Vagina (tissue), 2 donors: Measurements from ENCODE around the gene SERGEF. TPM values are rescaled to one million over a fixed set of nuclear protein-coding genes. Genes with fewer than 3 reads are reported as not detected.

Experiments used
- DNase-seq, 2 donors: peaks; one replicate each; pipeline ENCODE4 v3.0.0-alpha.2; 2017; ENCODE audit errors: extremely low spot score in 2 of 2
- H3K27ac ChIP-seq: fragments of 200-600 bp; sonication (generic); one replicate; pipeline ENCODE4 v1.5.1; 2019
- H3K27me3 ChIP-seq: fragments of 200-600 bp; sonication (generic); one replicate; pipeline ENCODE4 v1.5.1; 2019
- H3K36me3 ChIP-seq, 2 donors: fragments of 200-600 bp; sonication (generic); one replicate each; pipeline ENCODE4 v1.5.1; 2017 to 2019
- H3K4me1 ChIP-seq: fragments of 200-600 bp; sonication (generic); one replicate; pipeline ENCODE4 v1.5.1; 2019
- H3K4me3 ChIP-seq, 2 donors: fragments of 200-600 bp; sonication (generic); 1 replicate in 1 of 2; 2 replicates in 1 of 2; pipeline ENCODE4 v1.5.1; 2016 to 2019
- H3K9me3 ChIP-seq: fragments of 200-600 bp; sonication (generic); one replicate; pipeline ENCODE4 v1.5.1; 2019
- CTCF ChIP-seq, 3 experiments: fragments of 450-650 bp in 2 of 3; fragments of 200-600 bp in 1 of 3; sonication (generic) in 1 of 3; IDR thresholded peaks; one replicate each; pipeline ENCODE4 v1.5.1; 2017 to 2019; ENCODE audit warnings: antibody characterized with exemption in 3 of 3, mild to moderate bottlenecking in 2 of 3, moderate library complexity in 2 of 3
- POLR2A ChIP-seq, 2 donors: fragments of 450-650 bp; IDR thresholded peaks; one replicate each; pipeline ENCODE4 v1.6.1; 2017; ENCODE audit warnings: antibody characterized with exemption in 2 of 2, mild to moderate bottlenecking in 2 of 2, moderate library complexity in 2 of 2
- POLR2AphosphoS5 ChIP-seq, 2 donors: sonication (generic); formaldehyde crosslinking; IDR thresholded peaks; one replicate each; pipeline ENCODE4 v1.9.0; 2017; ENCODE audit warnings: antibody characterized with exemption in 2 of 2, mild to moderate bottlenecking in 2 of 2, low read depth in 1 of 2; ENCODE audit not compliant: insufficient read depth in 1 of 2
- intact Hi-C: fragments of 100-400 bp; cut with DNase I; formaldehyde crosslinking; loops from one replicate; pipeline ENCODE4 v1.15.1; 2023
- total RNA-seq: library from RNA; depleted of rRNA; stranded (reverse); fragments of >200 nt; gene quantifications from one replicate; pipeline ENCODE4 v1.2.3, GENCODE V29; 2016

Gene SERGEF
- total RNA-seq, 1 donor from 2014 or later: 30.7 TPM

GRCh38 chr11:17983569-17983968 lies 29.3 kb downstream of the SERGEF start:
- no peaks in the 10 kb centered on the region for H3K36me3 ChIP-seq
- no peaks in the 10 kb centered on the region for H3K9me3 ChIP-seq
- H3K4me3 ChIP-seq: no peak overlapping the region
- DNase-seq: no peak
- H3K27me3 ChIP-seq: no peaks in the 10 kb centered on the region
- no peak overlapping the region for H3K27ac ChIP-seq
- intact Hi-C loops: no loop called here
- peaks cover 23% of the 10 kb centered on the region for H3K4me1 ChIP-seq
- no peak for TF ChIP-seq CTCF (IDR thresholded peaks at IDR 0.05)
- TF ChIP-seq POLR2AphosphoS5 (IDR thresholded peaks at IDR 0.05; ENCODE audit: insufficient read depth in 1 of 2, low read depth in 1 of 2): no peak
- no peak for TF ChIP-seq POLR2A (IDR thresholded peaks at IDR 0.05)

GRCh38 chr11:17979770-17980371 lies 33.0 kb downstream of the SERGEF start:
- no peak overlapping the region for H3K4me3 ChIP-seq

GRCh38 chr11:17978553-17979287 lies 34.1 kb downstream of the SERGEF start:
- Histone ChIP-seq H3K4me1 (no peaks in the 10 kb centered on the region), H3K4me3 (no peak overlapping the region), H3K27me3 (no peaks in the 10 kb centered on the region), H3K36me3 (no peaks in the 10 kb centered on the region), H3K9me3 (no peaks in the 10 kb centered on the region), H3K27ac (no peak overlapping the region)
- intact Hi-C loops: loop anchor here (10.0 kb wide), 1 partner anchor 384 kb away; no protein-coding TSS in a partner anchor
- no peak for DNase-seq
- TF ChIP-seq POLR2AphosphoS5 (IDR thresholded peaks at IDR 0.05; ENCODE audit: insufficient read depth in 1 of 2, low read depth in 1 of 2): no peak
- TF ChIP-seq CTCF (IDR thresholded peaks at IDR 0.05): peak in 2 of 3 experiments; percentile 29 to 38
- TF ChIP-seq POLR2A (IDR thresholded peaks at IDR 0.05): no peak

More at GRCh38 chr11:17979770-17980371, 33.0 kb downstream of the SERGEF start:
- peak; percentile 78 to 86 (median 79) for TF ChIP-seq CTCF (IDR thresholded peaks at IDR 0.05)
- no peak for TF ChIP-seq POLR2A (IDR thresholded peaks at IDR 0.05)
- TF ChIP-seq POLR2AphosphoS5 (IDR thresholded peaks at IDR 0.05; ENCODE audit: insufficient read depth in 1 of 2, low read depth in 1 of 2): no peak
- Histone ChIP-seq H3K36me3 (no peaks in the 10 kb centered on the region), H3K9me3 (no peaks in the 10 kb centered on the region), H3K27ac (no peak overlapping the region), H3K27me3 (no peaks in the 10 kb centered on the region), H3K4me1 (peaks cover 3% of the 10 kb centered on the region)
- DNase-seq: no peak
- intact Hi-C loops: loop anchor here (2.0 to 10.0 kb wide), 2 partner anchors 245 to 385 kb away; partner anchors contain the start of gene KCNC1

- Histone ChIP-seq H3K36me3 (peaks cover 0 to 4% of the 10 kb centered on the region in 2 donors), H3K27ac (no peak overlapping the region), H3K9me3 (no peaks in the 10 kb centered on the region), H3K4me1 (no peaks in the 10 kb centered on the region), H3K4me3 (no peak overlapping the region), H3K27me3 (no peaks in the 10 kb centered on the region)
- intact Hi-C loops: loop anchor here (10.0 kb wide), 1 partner anchor 382 kb away; no protein-coding TSS in a partner anchor
- DNase-seq: no peak
- TF ChIP-seq POLR2A (IDR thresholded peaks at IDR 0.05): no peak
- TF ChIP-seq CTCF (IDR thresholded peaks at IDR 0.05): no peak
- no peak for TF ChIP-seq POLR2AphosphoS5 (IDR thresholded peaks at IDR 0.05; ENCODE audit: insufficient read depth in 1 of 2, low read depth in 1 of 2)
Observed at GRCh38 chr11:17976651-17977050, 36.2 kb downstream of the SERGEF start.
